Activated CD4-positive, alpha-beta T cell treated with anti-CD3 and anti-CD28 coated beads, Interleukin-2, amount 50 U/mL, for 4 hours (primary cell): ENCODE results near the gene KIF5A.
A peak's percentile ranks its signal among the peaks of the same experiment; 100 is the strongest.
"Not testable (repeated sequence)": the region's sequence is repeated elsewhere in the genome, so short reads cannot be mapped to it uniquely, and the experiment has no call there.

Experiments used
- DNase-seq, 2 experiments: peaks; one replicate each; pipeline ENCODE4 v3.0.0-alpha.2; 2020

Gene KIF5A

GRCh38 chr12:57609781-57610553 is 60.1 kb downstream of the KIF5A start:
- no peak for DNase-seq

DNA sequence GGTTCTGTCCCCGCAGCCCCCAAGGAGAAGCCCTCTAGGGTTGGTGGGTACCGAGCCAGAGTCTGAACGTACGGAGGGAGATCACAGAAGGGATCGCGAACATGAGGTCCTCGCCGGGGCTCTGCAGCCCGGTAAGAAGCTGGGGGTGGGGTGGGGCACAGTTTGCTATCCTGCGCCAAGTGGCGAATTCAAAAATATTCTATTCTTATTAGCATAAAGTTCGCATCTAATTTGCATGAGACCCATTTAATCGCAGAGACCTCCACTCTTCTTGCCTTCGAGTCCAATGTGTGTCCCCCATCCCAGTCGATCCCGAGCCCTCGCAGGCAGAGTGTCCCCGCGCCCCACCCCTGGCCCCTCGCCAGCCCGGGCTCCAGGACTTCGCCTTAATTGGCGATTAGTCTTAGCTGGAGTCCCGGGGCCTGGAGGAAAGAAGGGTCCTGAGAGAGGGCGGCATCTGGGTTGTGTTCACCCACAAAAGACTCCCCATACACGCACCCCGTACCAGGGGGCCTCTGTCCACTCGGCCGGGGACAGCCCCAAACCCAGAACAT is 60.8 kb downstream of the KIF5A start:
- DNase-seq = no peak

DNA sequence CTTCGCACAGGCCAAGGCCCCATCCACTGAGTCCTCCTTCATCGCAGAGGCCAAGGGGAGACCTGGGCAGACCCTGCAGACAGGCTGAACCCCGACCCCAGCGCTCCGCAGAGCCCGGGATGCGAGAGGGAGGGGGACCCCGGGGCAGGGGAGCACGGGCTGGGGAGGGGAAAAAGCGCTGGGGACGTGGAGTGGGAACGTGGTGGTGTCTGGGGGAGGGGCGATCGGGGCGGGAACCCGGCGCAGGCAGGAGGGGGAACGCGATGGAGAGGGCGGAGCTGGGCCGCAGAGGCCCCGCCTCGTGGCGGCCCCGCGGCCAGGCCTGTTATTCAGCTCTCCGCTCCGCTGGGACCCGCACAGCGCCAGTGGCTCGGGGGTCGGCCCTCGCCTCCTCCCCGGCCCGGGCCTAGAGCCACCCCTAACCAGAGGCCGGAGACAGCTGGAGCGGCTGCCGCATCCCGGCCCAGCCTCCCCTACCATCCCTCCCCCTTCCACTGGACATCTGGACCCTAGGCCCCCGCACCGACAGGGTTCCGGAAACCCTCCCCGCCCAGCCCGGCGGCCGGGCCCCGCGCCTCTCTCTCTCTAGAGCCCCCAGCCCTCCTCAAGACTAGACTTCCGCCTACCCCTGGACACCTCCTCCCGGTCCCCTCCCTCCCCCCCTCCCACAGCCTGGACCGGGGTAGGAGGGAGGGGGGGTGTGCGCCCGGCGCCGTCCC is 61.4 kb downstream of the KIF5A start, which contains the start of gene ARHGEF25:
TSS of gene ARHGEF25 (plus strand) at position 328 of the 719 bp plus-strand sequence. CDS start 460 bp downstream, outside the sequence.
- peak in 1 of 2 experiments; percentile 43 for DNase-seq

- DNase-seq = no peak
Measured at GRCh38 chr12:57611827-57612710, 62.2 kb downstream of the KIF5A start.

DNA sequence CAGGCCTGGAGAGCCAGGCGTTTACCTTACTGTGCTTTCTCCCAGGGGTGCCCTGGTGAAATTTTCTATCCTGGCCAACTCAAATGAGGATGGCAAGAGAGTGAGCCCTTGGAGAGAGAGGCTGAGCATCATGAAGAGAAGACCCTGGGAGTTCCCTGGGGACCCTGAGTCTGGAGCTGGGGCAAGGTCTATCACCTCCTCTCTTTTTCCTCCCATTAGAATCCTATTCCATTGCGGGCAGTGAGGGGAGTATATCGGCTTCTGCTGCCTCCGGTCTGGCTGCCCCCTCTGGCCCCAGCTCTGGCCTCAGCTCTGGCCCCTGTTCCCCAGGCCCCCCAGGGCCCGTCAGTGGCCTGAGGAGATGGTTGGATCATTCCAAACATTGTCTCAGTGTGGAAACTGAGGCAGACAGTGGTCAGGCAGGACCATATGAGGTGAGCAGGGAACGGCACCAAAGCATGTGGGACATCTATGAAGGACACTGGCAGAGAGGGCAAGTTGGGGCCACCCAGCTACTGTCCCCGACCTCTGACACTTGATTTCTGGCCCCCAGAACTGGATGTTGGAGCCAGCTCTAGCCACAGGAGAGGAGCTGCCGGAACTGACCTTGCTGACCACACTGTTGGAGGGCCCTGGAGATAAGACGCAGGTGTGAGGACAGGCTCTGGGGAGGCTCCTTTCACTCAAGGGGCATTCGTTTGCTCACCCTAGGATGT is 63.0 kb downstream of the KIF5A start:
- DNase-seq = no peak

DNA sequence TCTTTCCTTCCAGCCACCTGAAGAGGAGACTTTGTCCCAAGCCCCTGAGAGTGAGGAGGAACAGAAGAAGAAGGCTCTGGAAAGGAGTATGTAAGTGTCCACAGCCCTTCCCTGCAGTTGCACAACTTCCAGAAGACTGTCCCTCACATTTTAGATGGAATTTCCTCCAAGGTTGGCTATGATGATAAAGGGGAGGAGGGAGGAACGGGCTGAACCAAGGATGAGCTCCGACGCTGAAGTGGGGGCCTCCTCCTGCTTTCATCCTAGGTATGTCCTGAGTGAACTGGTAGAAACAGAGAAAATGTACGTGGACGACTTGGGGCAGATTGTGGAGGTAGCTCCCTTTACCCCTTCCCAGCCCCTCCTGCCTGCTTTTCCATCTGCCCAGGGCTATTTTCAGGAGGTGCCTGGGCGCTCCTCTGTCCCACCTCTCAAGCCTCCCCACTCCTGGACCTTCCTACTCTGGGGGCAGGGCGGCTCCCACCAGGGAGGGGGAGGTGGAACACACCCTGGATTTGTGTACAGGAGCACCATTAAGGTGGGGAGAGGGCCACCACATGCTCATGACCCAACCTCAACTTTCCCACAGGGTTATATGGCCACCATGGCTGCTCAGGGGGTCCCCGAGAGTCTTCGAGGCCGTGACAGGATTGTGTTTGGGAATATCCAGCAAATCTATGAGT is 63.7 kb downstream of the KIF5A start:
- DNase-seq = no peak

DNA sequence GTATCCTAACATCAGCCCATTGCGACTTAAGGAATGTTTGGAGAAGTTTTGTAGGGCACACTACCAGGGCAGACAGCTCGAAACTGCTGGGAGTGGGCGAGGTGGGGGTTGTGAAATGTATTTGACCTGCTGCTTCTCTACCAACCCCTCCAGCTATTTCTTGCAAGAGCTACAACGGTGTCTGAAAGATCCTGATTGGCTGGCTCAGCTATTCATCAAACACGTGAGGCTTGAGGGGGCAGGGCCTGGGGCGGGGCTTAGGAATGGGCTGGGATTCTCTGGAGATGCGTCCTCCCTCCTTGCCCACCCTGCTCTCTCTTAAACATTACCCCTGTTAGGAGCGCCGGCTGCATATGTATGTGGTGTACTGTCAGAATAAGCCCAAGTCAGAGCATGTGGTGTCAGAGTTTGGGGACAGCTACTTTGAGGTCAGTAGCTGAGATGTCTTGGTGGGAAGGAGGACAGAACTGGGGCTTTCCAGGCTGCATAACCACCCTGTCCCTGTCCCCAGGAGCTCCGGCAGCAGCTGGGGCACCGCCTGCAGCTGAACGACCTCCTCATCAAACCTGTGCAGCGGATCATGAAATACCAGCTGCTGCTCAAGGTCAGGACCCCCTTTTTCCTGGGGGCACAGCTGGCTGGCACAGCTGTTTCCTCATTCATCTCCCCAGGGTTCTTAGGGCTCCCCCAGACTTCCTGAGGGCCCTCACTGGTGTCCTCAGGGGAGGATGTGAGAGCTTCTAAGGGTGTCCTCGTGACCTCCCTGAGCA is 64.5 kb downstream of the KIF5A start:
- no peak for DNase-seq

DNA sequence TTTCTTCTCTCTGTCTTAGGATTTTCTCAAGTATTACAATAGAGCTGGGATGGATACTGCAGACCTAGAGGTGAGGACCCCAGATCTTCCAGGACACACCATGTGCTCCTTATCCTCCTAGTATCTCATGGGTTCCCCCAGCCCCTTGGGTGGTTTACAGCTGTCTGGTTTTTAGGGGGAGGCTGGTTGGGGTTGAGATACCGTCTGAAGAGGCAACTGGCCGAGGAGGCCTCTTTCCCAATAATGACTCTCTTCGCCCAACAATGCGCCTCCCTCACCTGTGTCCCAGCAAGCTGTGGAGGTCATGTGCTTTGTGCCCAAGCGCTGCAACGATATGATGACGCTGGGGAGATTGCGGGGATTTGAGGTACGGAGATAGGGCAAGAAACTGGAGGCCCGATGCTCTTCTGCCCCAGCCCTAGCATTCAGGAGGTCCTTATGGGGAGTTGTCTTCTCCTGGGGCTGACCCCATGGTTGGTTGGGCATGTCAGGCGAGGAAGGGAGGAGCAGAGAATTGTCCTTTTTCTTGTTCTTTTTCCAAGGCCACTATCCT is 65.2 kb downstream of the KIF5A start:
- DNase-seq = no peak

- no peak for DNase-seq
Measured at GRCh38 chr12:57615637-57616036, 65.8 kb downstream of the KIF5A start.

GRCh38 chr12:57616383-57617101 is 66.7 kb downstream of the KIF5A start:
- no peak for DNase-seq

- no peak for DNase-seq
Measured at GRCh38 chr12:57617942-57618341, 68.1 kb downstream of the KIF5A start.

DNA sequence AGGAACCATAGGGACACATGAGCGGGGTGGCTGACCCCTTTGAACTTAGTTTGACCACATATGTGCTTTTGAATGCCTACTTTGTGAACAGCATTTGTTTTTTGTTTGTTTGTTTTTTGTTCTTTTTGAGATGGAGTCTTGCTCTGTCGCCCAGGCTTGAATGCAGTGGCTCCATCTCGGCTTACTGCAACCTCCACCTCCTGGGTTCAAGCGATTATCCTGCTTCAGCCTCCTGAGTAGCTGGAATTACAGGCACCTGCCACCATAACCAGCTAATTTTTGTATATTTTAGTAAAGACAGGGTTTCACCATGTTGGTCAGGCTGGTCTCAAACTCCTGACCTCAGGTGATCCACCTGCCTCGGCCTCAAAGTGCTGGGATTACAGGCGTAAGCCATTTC is 68.6 kb downstream of the KIF5A start:
- not testable (repeated sequence) for DNase-seq

GRCh38 chr12:57618966-57619433 is 69.2 kb downstream of the KIF5A start:
- no peak for DNase-seq

DNA sequence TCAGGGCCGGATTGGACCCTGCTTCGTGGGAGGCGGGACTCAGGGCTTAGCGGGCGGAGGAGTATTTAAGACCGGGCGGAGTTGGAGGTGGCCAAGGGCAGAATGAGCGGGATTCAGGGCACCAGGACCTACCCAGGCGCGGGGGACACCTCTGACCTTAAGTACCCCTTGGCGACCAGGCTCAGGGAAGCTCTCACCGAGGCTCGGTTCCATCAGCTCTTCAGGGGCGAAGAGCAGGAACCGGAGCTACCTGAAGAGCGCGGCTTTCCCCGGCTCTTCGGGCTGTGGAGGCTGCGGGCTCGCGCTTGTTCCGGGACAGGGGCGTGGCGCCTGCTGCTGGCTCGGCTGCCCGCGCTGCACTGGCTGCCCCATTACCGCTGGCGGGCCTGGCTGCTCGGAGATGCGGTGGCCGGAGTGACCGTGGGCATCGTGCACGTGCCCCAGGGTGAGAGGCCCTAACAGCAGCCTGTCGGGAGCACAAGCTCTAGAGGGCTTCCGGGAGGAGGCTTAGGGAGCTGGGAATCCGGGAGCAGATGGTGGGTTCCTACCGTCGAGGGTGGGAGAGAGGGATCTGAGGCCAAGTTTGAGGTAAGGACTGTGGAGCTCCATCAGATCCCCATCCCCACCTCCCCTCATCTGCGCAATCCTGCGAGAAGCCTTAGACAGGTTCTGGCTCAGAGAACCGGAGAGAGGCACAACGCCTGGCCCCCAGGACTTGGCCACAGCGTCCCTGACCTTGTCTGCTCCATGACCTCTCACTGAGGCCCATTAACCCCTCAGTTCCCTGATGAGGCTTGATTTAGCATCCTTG is 69.8 kb downstream of the KIF5A start:
- no peak for DNase-seq

- DNase-seq = no peak
Measured at GRCh38 chr12:57620245-57620935, 70.5 kb downstream of the KIF5A start.

- DNase-seq = peak in 1 of 2 experiments; percentile 10
Measured at GRCh38 chr12:57620936-57621496, 71.2 kb downstream of the KIF5A start.

DNA sequence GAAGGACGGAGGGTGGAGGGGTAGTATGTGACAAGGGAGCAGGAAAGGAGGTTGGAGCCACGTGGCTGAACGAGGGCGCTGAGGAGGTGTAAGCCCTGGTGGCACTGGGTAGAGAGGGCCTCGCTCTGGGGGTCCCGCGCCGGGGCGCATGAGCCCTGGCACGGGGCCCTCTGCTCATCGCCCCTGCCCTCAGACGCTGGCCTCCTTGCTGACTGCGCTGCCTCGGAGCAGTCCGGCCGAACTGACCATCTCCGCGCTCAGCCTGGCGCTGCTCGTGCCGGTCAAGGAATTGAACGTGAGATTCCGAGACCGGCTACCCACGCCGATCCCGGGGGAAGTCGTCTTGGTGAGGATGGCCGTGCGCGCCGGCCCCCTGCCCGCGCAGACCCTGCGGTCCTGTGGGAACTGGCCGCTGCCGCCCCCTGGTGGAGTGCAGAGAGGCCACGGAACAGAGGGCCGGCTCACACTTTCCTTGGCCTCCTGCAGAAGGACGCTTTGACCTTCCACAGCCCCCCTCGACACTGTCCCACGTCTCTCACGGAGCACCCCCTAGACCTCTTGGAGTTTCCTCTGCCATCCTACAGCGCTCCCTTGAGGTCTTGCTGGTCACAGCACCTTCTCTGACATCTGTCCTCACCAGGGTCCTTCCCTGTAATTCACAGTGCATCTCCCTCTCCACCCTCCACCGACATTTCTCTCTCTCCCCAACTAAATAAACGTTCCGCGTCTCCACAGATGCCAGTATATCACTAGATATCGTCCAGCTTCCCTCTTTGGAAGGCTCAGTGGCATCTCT is 71.9 kb downstream of the KIF5A start:
- peak; percentile 40 to 52 for DNase-seq
